Esophagus squamous epithelium (tissue), 5 donors: ENCODE measurements around the gene SHOC2. TPM values are rescaled to one million over a fixed set of nuclear protein-coding genes. Genes with fewer than 3 reads are reported as not detected.

Source experiments
- DNase-seq: peaks from one replicate; lab custom pipeline; 2025; lab: John Stamatoyannopoulos, UW
- H3K27ac ChIP-seq, 4 donors: fragments of 200-600 bp; sonication (generic); one replicate each; pipeline ENCODE4 v1.5.1; 2016 to 2019; ENCODE audit warnings: mild to moderate bottlenecking in 1 of 4
- H3K27me3 ChIP-seq, 4 donors: fragments of 200-600 bp; sonication (generic); 1 replicate in 3 of 4; 2 replicates in 1 of 4; pipeline versions ENCODE4 v1.5.1 to v1.6.0; 2017 to 2021; ENCODE audit warnings: antibody characterized with exemption in 1 of 4
- H3K36me3 ChIP-seq, 3 donors: fragments of 200-600 bp; sonication (generic); one replicate each; pipeline ENCODE4 v1.5.1; 2016 to 2019
- H3K4me1 ChIP-seq, 3 donors: fragments of 200-600 bp; sonication (generic); one replicate each; pipeline ENCODE4 v1.5.1; 2017 to 2019
- H3K4me3 ChIP-seq, 4 donors: fragments of 200-600 bp; sonication (generic); 1 replicate in 3 of 4; 2 replicates in 1 of 4; pipeline ENCODE4 v1.5.1; 2016 to 2019; ENCODE audit warnings: mild to moderate bottlenecking in 2 of 4, moderate library complexity in 1 of 4
- H3K9me3 ChIP-seq, 3 donors: fragments of 200-600 bp; sonication (generic); one replicate each; pipeline ENCODE4 v1.5.1; 2016 to 2019
- CTCF ChIP-seq, 6 experiments: fragments of 450-650 bp in 4 of 6; fragments of 200-600 bp in 2 of 6; sonication (generic) in 2 of 6; IDR thresholded peaks; one replicate each; pipeline ENCODE4 v1.5.1; 2016 to 2019; ENCODE audit warnings: antibody characterized with exemption in 6 of 6, mild to moderate bottlenecking in 4 of 6, moderate library complexity in 4 of 6
- POLR2A ChIP-seq, 4 donors: fragments of 450-650 bp; IDR thresholded peaks; one replicate each; pipeline ENCODE4 v1.6.1; 2017; ENCODE audit warnings: antibody characterized with exemption in 4 of 4, mild to moderate bottlenecking in 4 of 4, moderate library complexity in 3 of 4
- WGBS, 2 donors: methylation state at CpG; one replicate each; pipeline ENCODE4 v1.1.5; 2018; 5-methylcytosine and 5-hydroxymethylcytosine counted together
- intact Hi-C: fragments of 100-400 bp; cut with DNase I; formaldehyde crosslinking; loops from one replicate; pipeline ENCODE4 v1.15.0; 2022
- total RNA-seq, 4 donors: library from RNA; depleted of rRNA; stranded (reverse); fragments of >200 nt; gene quantifications; one replicate each; pipeline ENCODE4 v1.1.0, GENCODE V29; 2016
- donor health status: DM: yes; HTN: yes; CAD: no.

The SHOC2 gene
- total RNA-seq, 4 donors from 2014 or later: 24.8 to 59.5 (median 43.0) TPM

- Histone ChIP-seq H3K4me1 (no peaks in the 10 kb centered on the region), H3K36me3 (peaks cover 0 to 15% (median 0%) of the 10 kb centered on the region in 3 donors), H3K27me3 (no peaks in the 10 kb centered on the region), H3K27ac (no peak overlapping the region), H3K4me3 (no peak overlapping the region), H3K9me3 (no peaks in the 10 kb centered on the region)
- intact Hi-C loops: no loop called here
- 38 to 45% methylated on average over 1 of the region's 1 CpG for WGBS, 2 donors
- TF ChIP-seq POLR2A (IDR thresholded peaks at IDR 0.05) (no peak), CTCF (IDR thresholded peaks at IDR 0.05) (no peak)
- DNase-seq: no peak
Observed at GRCh38 chr10:110989016-110989415, 69.6 kb downstream of the SHOC2 start.

- H3K4me3 ChIP-seq: no peak overlapping the region
- intact Hi-C loops: no loop called here
- H3K36me3 ChIP-seq: peaks cover 0 to 17% (median 0%) of the 10 kb centered on the region in 3 donors
- no peaks in the 10 kb centered on the region for H3K4me1 ChIP-seq
- no peak for TF ChIP-seq CTCF (IDR thresholded peaks at IDR 0.05)
- TF ChIP-seq POLR2A (IDR thresholded peaks at IDR 0.05): no peak
- no peak overlapping the region for H3K27ac ChIP-seq
- no peak for DNase-seq
- 77 to 80% methylated on average over 3 of the region's 3 CpGs for WGBS, 2 donors
- no peaks in the 10 kb centered on the region for H3K9me3 ChIP-seq
- H3K27me3 ChIP-seq: no peaks in the 10 kb centered on the region
Observed at GRCh38 chr10:110992006-110992800, 72.8 kb downstream of the SHOC2 start.

GRCh38 chr10:110993024-110993693, 73.8 kb downstream of the SHOC2 start:
- Histone ChIP-seq H3K36me3 (peaks cover 0 to 15% (median 0%) of the 10 kb centered on the region in 3 donors), H3K27me3 (no peaks in the 10 kb centered on the region), H3K4me3 (no peak overlapping the region), H3K27ac (no peak overlapping the region), H3K4me1 (no peaks in the 10 kb centered on the region), H3K9me3 (no peaks in the 10 kb centered on the region)
- TF ChIP-seq POLR2A (IDR thresholded peaks at IDR 0.05) (no peak), CTCF (IDR thresholded peaks at IDR 0.05) (no peak)
- DNase-seq: no peak
- 78 to 88% methylated on average over 4 of the region's 4 CpGs for WGBS, 2 donors
- intact Hi-C loops: no loop called here

GRCh38 chr10:110994406-110995086, 75.1 kb downstream of the SHOC2 start:
- no peak for DNase-seq
- no peaks in the 10 kb centered on the region for H3K9me3 ChIP-seq
- intact Hi-C loops: no loop called here
- H3K27ac ChIP-seq: no peak overlapping the region
- no peak overlapping the region for H3K4me3 ChIP-seq
- 96 to 100% methylated on average over 1 of the region's 1 CpG for WGBS, 2 donors
- no peaks in the 10 kb centered on the region for H3K4me1 ChIP-seq
- H3K36me3 ChIP-seq: peaks cover 0 to 15% (median 0%) of the 10 kb centered on the region in 3 donors
- TF ChIP-seq POLR2A (IDR thresholded peaks at IDR 0.05) (no peak), CTCF (IDR thresholded peaks at IDR 0.05) (no peak)
- H3K27me3 ChIP-seq: no peaks in the 10 kb centered on the region
